DOHH2 (cell line): ENCODE data around the gene TUBA4A.
A peak's percentile ranks its signal among the peaks of the same experiment; 100 is the strongest.

Experiments
- CTCF ChIP-seq: fragments of 200-600 bp; sonication (generic); IDR thresholded peaks from one replicate; pipeline ENCODE4 v1.5.1; 2014; ENCODE audit warnings: antibody characterized with exemption, mild to moderate bottlenecking, low read depth, low read length; ENCODE audit not compliant: poor library complexity, severe bottlenecking
- EZH2phosphoT487 ChIP-seq: fragments of 200-600 bp; sonication (generic); IDR thresholded peaks from 2 replicates; pipeline ENCODE4 v1.6.1; 2017; ENCODE audit warnings: borderline replicate concordance, mild to moderate bottlenecking, antibody characterized with exemption, low read length, moderate library complexity, mixed read lengths

- TF ChIP-seq CTCF (peak; percentile 97), EZH2phosphoT487 (no peak)
These were observed 40.9 kb upstream of the TUBA4A start for GRCh38 chr2:219294356-219295351.
